ENCODE results near the gene IFT74.
A peak's percentile ranks its signal among the peaks of the same experiment; 100 is the strongest.

IFT74 gene

GRCh38 chr9:26949637-26950069 lies 6.6 kb upstream of the IFT74 start:
- TF ChIP-seq CTCF (IDR thresholded peaks at IDR 0.05; ENCODE audit: low read depth, low read length), result no peak
- H3K4me3 ChIP-seq (ENCODE audit: low read depth, low read length), result no peak overlapping the region

- no peak for TF ChIP-seq CTCF (IDR thresholded peaks at IDR 0.05; ENCODE audit: low read depth, low read length)
Measured at GRCh38 chr9:26950521-26950920, 5.7 kb upstream of the IFT74 start.

GRCh38 chr9:26951794-26952193 lies 4.4 kb upstream of the IFT74 start:
- no peak overlapping the region for H3K4me3 ChIP-seq (ENCODE audit: low read depth, low read length)
- no peak for TF ChIP-seq CTCF (IDR thresholded peaks at IDR 0.05; ENCODE audit: low read depth, low read length)

More at GRCh38 chr9:26950521-26950920, 5.7 kb upstream of the IFT74 start:
- no peak overlapping the region for H3K4me3 ChIP-seq (ENCODE audit: low read depth, low read length)

- TF ChIP-seq CTCF (IDR thresholded peaks at IDR 0.05; ENCODE audit: low read depth, low read length), result no peak
Measured at GRCh38 chr9:26954050-26954508, 2.1 kb upstream of the IFT74 start.

GRCh38 chr9:26955222-26955903 lies 849 bp upstream of the IFT74 start:
- TF ChIP-seq CTCF (IDR thresholded peaks at IDR 0.05; ENCODE audit: low read depth, low read length), result no peak
- H3K4me3 ChIP-seq (ENCODE audit: low read depth, low read length), result peak overlapping the region; percentile 78

More at GRCh38 chr9:26954050-26954508, 2.1 kb upstream of the IFT74 start:
- H3K4me3 ChIP-seq (ENCODE audit: low read depth, low read length), result no peak overlapping the region

- TF ChIP-seq CTCF (IDR thresholded peaks at IDR 0.05; ENCODE audit: low read depth, low read length), result no peak
- H3K4me3 ChIP-seq (ENCODE audit: low read depth, low read length), result peak overlapping the region; percentile 78
Measured at GRCh38 chr9:26956860-26957233, 635 bp downstream of the IFT74 start.

GRCh38 chr9:26971721-26972120 lies 15.5 kb downstream of the IFT74 start:
- TF ChIP-seq CTCF (IDR thresholded peaks at IDR 0.05; ENCODE audit: low read depth, low read length), result no peak
- no peak overlapping the region for H3K4me3 ChIP-seq (ENCODE audit: low read depth, low read length)
